ENCODE data around the gene LCK. TPM values are rescaled to one million over a fixed set of nuclear protein-coding genes. Genes with fewer than 3 reads are reported as not detected.

Gene LCK
- total and polyA plus RNA-seq, 9 of the 15 experiments (the other 6 are each of a cell fraction or from before 2014, with no cell fraction given), result 0.04 to 0.47 (median 0.13) TPM; not detected in 6

DNA sequence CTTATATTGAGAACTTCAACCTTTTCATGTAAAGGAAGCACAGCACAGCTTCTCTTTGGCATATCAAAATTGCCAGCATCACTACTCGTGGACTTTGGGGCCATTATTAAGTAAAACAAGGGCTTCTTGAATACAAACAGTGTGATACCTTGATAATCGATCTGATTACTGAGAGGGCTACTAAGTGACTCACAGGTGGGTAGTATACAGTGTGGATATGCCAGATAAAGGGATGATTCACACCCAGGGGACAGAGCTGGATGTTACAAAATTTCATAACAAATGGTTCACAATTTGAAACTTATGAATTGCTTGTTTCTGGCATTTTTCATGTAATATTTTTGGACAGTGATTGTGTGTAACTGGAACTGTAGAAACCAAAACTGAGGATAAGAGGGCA is 56.3 kb downstream of the LCK start (continued):
- no peak; the same call in 1 of the 2 replicates for TF ChIP-seq GATA2 (CRISPR knock-in tag; IDR thresholded peaks at IDR 0.05)
- TF ChIP-seq ELF4 (CRISPR knock-in tag; IDR thresholded peaks at IDR 0.05), result no peak
- TF ChIP-seq PTTG1 (tag; IDR thresholded peaks at IDR 0.05; ENCODE audit: low read depth), result no peak
- no peak for TF ChIP-seq NFE2 (IDR thresholded peaks at IDR 0.05; ENCODE audit: low read depth)
- TF ChIP-seq ESRRB (CRISPR knock-in tag; IDR thresholded peaks at IDR 0.05; ENCODE audit: borderline replicate concordance), result no peak
- TF ChIP-seq RNF2 (IDR thresholded peaks at IDR 0.05), result no peak
- TF ChIP-seq SMAD3 (CRISPR knock-in tag; conservative IDR thresholded peaks at IDR 0.05), result no peak
- no peak for TF ChIP-seq TARDBP (IDR thresholded peaks at IDR 0.05)
- TF ChIP-seq SUPT5H (IDR thresholded peaks at IDR 0.05), result no peak
- no peak for TF ChIP-seq CHD2 (IDR thresholded peaks at IDR 0.05; ENCODE audit: low read depth, low read length)
- TF ChIP-seq ZNF707 (CRISPR knock-in tag; conservative IDR thresholded peaks at IDR 0.05), result no peak
- no peak for TF ChIP-seq ETS2 (tag; IDR thresholded peaks at IDR 0.05; ENCODE audit: borderline replicate concordance, poor library complexity, severe bottlenecking)
- TF ChIP-seq IFI16 (CRISPR knock-in tag; IDR thresholded peaks at IDR 0.05), result no peak
- TF ChIP-seq MTA1 (IDR thresholded peaks at IDR 0.05; ENCODE audit: borderline replicate concordance), result no peak
- TF ChIP-seq ZNF165 (CRISPR knock-in tag; IDR thresholded peaks at IDR 0.05; ENCODE audit: borderline replicate concordance), result no peak
- TF ChIP-seq, protein P1, sequence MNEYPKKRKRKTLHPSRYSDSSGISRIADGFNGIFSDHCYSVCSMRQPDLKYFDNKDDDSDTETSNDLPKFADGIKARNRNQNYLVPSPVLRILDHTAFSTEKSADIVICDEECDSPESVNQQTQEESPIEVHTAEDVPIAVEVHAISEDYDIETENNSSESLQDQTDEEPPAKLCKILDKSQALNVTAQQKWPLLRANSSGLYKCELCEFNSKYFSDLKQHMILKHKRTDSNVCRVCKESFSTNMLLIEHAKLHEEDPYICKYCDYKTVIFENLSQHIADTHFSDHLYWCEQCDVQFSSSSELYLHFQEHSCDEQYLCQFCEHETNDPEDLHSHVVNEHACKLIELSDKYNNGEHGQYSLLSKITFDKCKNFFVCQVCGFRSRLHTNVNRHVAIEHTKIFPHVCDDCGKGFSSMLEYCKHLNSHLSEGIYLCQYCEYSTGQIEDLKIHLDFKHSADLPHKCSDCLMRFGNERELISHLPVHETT (CRISPR knock-in tag; conservative IDR thresholded peaks at IDR 0.05 in 1 of 2, IDR thresholded peaks at IDR 0.05 in 1 of 2), result no peak
- TF ChIP-seq HDAC8 (tag; IDR thresholded peaks at IDR 0.05), result no peak
- peak; percentile 33 for TF ChIP-seq CCNT2 (IDR thresholded peaks at IDR 0.05; ENCODE audit: borderline replicate concordance, extremely low read depth, insufficient read length, low read depth, low read length)
- TF ChIP-seq, protein P2, sequence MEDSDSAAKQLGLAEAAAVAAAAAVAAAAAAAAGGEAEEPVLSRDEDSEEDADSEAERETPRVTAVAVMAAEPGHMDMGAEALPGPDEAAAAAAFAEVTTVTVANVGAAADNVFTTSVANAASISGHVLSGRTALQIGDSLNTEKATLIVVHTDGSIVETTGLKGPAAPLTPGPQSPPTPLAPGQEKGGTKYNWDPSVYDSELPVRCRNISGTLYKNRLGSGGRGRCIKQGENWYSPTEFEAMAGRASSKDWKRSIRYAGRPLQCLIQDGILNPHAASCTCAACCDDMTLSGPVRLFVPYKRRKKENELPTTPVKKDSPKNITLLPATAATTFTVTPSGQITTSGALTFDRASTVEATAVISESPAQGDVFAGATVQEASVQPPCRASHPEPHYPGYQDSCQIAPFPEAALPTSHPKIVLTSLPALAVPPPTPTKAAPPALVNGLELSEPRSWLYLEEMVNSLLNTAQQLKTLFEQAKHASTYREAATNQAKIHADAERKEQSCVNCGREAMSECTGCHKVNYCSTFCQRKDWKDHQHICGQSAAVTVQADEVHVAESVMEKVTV (CRISPR knock-in tag; IDR thresholded peaks at IDR 0.05), result no peak
- TF ChIP-seq BCOR (IDR thresholded peaks at IDR 0.05), result no peak
- no peak for TF ChIP-seq CBX8 (IDR thresholded peaks at IDR 0.05; ENCODE audit: borderline replicate concordance, extremely low read depth, low read depth, low read length, poor library complexity, severe bottlenecking)
- TF ChIP-seq ZNF239 (CRISPR knock-in tag; IDR thresholded peaks at IDR 0.05), result no peak
- TF ChIP-seq HNRNPUL1 (IDR thresholded peaks at IDR 0.05; ENCODE audit: low read length), result no peak
- no peak for TF ChIP-seq NFRKB (IDR thresholded peaks at IDR 0.05; ENCODE audit: low read depth)
- no peak for TF ChIP-seq POLR2H (tag; IDR thresholded peaks at IDR 0.05; ENCODE audit: low read depth)
- TF ChIP-seq MCM7 (IDR thresholded peaks at IDR 0.05), result no peak
- no peak for TF ChIP-seq RAD21 (CRISPR knock-in tag; conservative IDR thresholded peaks at IDR 0.05 in 1 of 2, IDR thresholded peaks at IDR 0.05 in 1 of 2)
- no peak for TF ChIP-seq NR2F6 (CRISPR knock-in tag; IDR thresholded peaks at IDR 0.05)

Data from K562 (cell line).